ENCODE data around the gene TM9SF3.

TM9SF3 gene

DNA sequence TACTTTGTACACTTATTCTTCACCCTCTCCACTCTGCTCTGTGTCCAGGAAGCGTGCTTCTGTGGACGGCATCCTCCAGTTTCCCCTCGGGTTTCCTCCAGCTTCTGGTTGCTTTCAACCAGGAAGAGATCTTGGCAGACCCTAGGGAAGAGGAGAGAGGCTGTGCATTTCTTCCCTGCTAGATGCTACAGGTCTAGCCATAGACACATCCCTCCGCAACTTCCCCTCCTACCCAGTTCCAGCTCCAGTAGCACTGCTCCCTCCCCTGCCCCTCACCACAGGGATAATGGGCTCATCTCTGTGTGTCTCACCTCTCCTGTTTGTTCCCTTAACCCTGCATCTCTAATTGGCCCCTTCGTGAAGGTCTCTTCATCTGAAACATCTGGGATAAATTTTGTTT, 89.4 kb downstream of the TM9SF3 start:
- H3K36me3 ChIP-seq (ENCODE audit: control insufficient read depth, insufficient read depth, low read length) = no peaks in the 10 kb centered on the region
- peaks cover 2% of the 10 kb centered on the region for H3K4me1 ChIP-seq (ENCODE audit: control insufficient read depth, insufficient read depth, low read length)
- H3K4me3 ChIP-seq (ENCODE audit: low read length) = no peak overlapping the region
- no CpG with 5 or more reads among the region's 5 CpGs for WGBS (ENCODE audit: insufficient coverage, insufficient read length)
- H3K27me3 ChIP-seq (ENCODE audit: control insufficient read depth, insufficient read depth, low read length) = no peaks in the 10 kb centered on the region
- no peak overlapping the region for H3K27ac ChIP-seq (ENCODE audit: low read length)
- H3K9me3 ChIP-seq (ENCODE audit: control insufficient read depth, insufficient read depth, low read length) = no peaks in the 10 kb centered on the region
- DNase-seq (ENCODE audit: low read depth, low spot score) = no peak

DNA sequence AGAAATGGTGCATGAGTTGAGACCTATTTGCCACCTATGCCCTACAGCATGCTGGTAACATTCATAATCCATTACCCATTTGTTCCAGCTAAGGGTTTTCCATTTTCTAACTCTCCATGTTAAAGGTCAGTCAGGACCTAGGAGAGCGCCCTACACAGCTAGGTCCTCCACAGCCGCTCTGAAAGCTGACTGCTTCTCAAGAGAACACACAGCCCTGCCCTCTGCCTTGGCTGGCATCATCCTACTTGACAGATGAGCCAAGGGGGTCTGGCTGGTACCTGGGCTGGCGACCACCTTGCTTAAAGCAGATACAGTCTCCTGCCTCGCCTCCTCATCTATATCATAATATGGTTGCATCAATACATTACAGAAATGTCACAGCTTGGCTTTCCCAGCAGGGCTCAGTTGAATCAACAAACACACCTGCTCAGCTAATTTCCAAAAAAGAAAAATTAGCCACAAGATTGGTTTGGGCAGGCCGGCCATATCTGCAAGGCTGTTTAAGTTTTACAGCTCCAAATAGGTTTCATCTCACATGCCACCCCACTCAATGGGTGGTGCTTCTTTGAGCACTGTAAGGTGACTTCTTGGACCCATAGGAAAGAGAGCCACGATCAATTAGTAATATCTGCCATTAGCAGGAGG, 90.4 kb downstream of the TM9SF3 start:
- Histone ChIP-seq H3K4me3 (ENCODE audit: low read length) (no peak overlapping the region), H3K27ac (ENCODE audit: low read length) (no peak overlapping the region), H3K9me3 (ENCODE audit: control insufficient read depth, insufficient read depth, low read length) (no peaks in the 10 kb centered on the region), H3K36me3 (ENCODE audit: control insufficient read depth, insufficient read depth, low read length) (no peaks in the 10 kb centered on the region), H3K4me1 (ENCODE audit: control insufficient read depth, insufficient read depth, low read length) (peaks cover 2% of the 10 kb centered on the region), H3K27me3 (ENCODE audit: control insufficient read depth, insufficient read depth, low read length) (no peaks in the 10 kb centered on the region)
- no CpG with 5 or more reads among the region's 6 CpGs for WGBS (ENCODE audit: insufficient coverage, insufficient read length)
- no peak for DNase-seq (ENCODE audit: low read depth, low spot score)

DNA sequence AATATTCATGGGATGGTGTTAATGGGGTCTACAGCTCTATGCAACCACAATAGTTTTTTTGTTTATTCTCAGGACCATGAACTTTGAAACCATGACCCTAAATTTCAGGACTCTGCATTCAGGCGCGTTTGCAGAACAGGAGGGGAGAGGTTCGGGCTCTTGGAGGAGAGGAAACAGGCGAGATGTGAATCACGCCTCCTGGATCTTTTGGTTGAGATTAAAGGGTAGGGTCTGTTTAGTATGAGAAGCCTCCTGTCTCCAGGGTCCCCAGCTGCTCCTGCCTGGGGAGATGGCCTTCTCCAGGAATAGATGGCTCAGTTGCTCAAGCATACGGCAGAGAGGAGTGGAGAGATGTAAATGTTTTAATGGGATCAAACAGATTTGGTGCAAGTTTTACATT, 91.3 kb downstream of the TM9SF3 start:
- WGBS (ENCODE audit: insufficient coverage, insufficient read length) = no CpG with 5 or more reads among the region's 6 CpGs
- H3K4me3 ChIP-seq (ENCODE audit: low read length) = no peak overlapping the region
- H3K36me3 ChIP-seq (ENCODE audit: control insufficient read depth, insufficient read depth, low read length) = no peaks in the 10 kb centered on the region
- DNase-seq (ENCODE audit: low read depth, low spot score) = no peak
- no peaks in the 10 kb centered on the region for H3K27me3 ChIP-seq (ENCODE audit: control insufficient read depth, insufficient read depth, low read length)
- no peak overlapping the region for H3K27ac ChIP-seq (ENCODE audit: low read length)
- peaks cover 2% of the 10 kb centered on the region for H3K4me1 ChIP-seq (ENCODE audit: control insufficient read depth, insufficient read depth, low read length)
- H3K9me3 ChIP-seq (ENCODE audit: control insufficient read depth, insufficient read depth, low read length) = no peaks in the 10 kb centered on the region

DNA sequence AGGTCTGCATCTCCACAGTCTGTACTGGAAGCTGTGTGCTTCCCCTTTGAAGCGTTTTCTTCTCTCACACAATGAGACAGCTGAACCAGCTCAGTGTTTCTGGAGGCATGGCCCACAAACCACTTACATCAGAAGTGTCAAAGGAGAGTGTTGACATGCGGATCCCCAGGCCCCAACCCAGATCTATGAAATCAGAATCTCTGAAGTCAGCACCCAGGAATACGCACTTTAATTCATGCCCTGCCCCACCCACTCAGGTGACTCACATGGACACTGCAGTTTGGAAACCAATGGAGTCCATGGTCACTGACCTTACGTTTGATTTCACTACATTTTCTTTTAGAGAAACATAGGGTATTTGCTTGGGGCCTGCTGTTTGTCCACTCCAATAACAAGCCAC, 92.1 kb downstream of the TM9SF3 start:
- no peak overlapping the region for H3K4me3 ChIP-seq (ENCODE audit: low read length)
- H3K9me3 ChIP-seq (ENCODE audit: control insufficient read depth, insufficient read depth, low read length) = no peaks in the 10 kb centered on the region
- no peaks in the 10 kb centered on the region for H3K36me3 ChIP-seq (ENCODE audit: control insufficient read depth, insufficient read depth, low read length)
- H3K27ac ChIP-seq (ENCODE audit: low read length) = no peak overlapping the region
- H3K27me3 ChIP-seq (ENCODE audit: control insufficient read depth, insufficient read depth, low read length) = no peaks in the 10 kb centered on the region
- no CpG with 5 or more reads among the region's 4 CpGs for WGBS (ENCODE audit: insufficient coverage, insufficient read length)
- peaks cover 2% of the 10 kb centered on the region for H3K4me1 ChIP-seq (ENCODE audit: control insufficient read depth, insufficient read depth, low read length)
- DNase-seq (ENCODE audit: low read depth, low spot score) = no peak

DNA sequence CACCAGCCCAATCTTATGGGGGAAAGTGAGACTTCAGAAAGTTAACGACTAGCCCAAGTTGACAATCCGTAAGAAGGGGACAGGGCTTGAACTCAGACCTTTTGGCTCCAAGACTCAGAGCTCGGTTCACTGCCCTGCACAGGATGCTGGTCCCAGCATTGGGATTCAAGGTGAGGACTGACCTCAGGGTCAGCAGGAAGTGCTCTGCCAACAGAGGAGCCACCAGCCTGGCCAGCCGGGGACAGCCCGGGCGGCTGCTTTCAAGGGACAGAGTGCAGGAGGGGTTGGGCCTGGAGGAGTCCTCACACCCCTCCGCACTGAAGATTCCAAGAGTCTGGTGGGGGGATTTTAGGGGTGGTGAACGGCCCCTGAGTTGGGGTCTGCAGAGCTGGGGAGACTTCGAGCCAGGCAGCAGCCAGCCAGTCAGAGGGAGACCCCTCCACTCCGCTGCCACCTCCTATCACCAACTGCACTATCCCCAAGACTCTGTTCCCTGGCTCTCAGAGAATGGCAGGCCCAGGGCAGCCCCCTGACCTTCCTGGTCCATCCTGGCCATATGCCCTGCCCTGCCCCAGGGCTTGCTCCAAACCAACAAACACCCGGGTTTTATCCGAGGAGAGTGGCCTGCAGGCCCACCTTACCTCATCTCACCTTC, 92.8 kb downstream of the TM9SF3 start:
- Histone ChIP-seq H3K27me3 (ENCODE audit: control insufficient read depth, insufficient read depth, low read length) (no peaks in the 10 kb centered on the region), H3K36me3 (ENCODE audit: control insufficient read depth, insufficient read depth, low read length) (no peaks in the 10 kb centered on the region), H3K4me3 (ENCODE audit: low read length) (no peak overlapping the region), H3K9me3 (ENCODE audit: control insufficient read depth, insufficient read depth, low read length) (no peaks in the 10 kb centered on the region), H3K4me1 (ENCODE audit: control insufficient read depth, insufficient read depth, low read length) (peaks cover 2% of the 10 kb centered on the region), H3K27ac (ENCODE audit: low read length) (no peak overlapping the region)
- WGBS (ENCODE audit: insufficient coverage, insufficient read length) = no CpG with 5 or more reads among the region's 12 CpGs
- no peak for DNase-seq (ENCODE audit: low read depth, low spot score)

DNA sequence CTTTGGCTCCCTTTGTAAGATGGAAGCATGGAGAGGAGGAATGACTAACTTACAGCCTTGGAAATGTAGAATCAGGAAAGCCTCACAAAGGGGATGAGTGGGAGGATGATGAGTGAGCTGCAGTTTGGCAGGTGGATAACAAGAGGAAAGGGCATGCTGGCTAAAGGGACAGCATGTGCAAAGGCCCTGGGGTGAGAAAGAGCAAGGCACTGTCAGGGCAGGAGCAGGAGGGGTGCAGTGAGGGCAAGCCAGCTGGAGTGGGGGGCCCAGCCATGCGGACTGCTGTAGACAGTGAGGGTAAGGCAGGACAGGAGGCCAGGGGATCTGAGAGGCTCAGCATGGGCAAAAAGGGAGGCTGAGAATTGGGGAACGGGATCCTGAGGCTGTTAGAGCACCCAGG, 93.6 kb downstream of the TM9SF3 start:
- peaks cover 2% of the 10 kb centered on the region for H3K4me1 ChIP-seq (ENCODE audit: control insufficient read depth, insufficient read depth, low read length)
- H3K27me3 ChIP-seq (ENCODE audit: control insufficient read depth, insufficient read depth, low read length) = no peaks in the 10 kb centered on the region
- H3K27ac ChIP-seq (ENCODE audit: low read length) = no peak overlapping the region
- H3K36me3 ChIP-seq (ENCODE audit: control insufficient read depth, insufficient read depth, low read length) = no peaks in the 10 kb centered on the region
- H3K4me3 ChIP-seq (ENCODE audit: low read length) = no peak overlapping the region
- DNase-seq (ENCODE audit: low read depth, low spot score) = no peak
- no CpG with 5 or more reads among the region's 2 CpGs for WGBS (ENCODE audit: insufficient coverage, insufficient read length)
- no peaks in the 10 kb centered on the region for H3K9me3 ChIP-seq (ENCODE audit: control insufficient read depth, insufficient read depth, low read length)

DNA sequence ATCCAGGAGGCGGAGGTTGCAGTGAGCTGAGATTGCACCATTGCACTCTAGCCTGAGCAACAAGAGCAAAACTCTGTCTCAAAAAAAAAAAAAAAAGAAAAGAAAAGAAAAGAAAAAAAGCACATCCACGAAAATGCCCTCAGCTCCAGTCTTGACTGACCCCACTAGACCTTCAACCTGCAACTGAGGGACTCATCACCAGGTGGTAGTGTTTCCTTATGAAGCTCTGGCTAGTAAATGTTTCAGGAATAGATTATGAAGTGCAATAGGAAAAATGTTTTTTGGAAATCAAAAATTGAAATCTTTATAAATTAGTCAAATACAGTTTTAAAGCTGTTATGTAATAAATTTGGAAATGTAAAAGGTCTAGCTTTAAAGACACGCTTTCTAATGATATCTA, 95.5 kb downstream of the TM9SF3 start:
- Histone ChIP-seq H3K4me1 (ENCODE audit: control insufficient read depth, insufficient read depth, low read length) (peaks cover 2% of the 10 kb centered on the region; the same call in 1 of the 2 replicates), H3K9me3 (ENCODE audit: control insufficient read depth, insufficient read depth, low read length) (no peaks in the 10 kb centered on the region), H3K36me3 (ENCODE audit: control insufficient read depth, insufficient read depth, low read length) (no peaks in the 10 kb centered on the region), H3K27me3 (ENCODE audit: control insufficient read depth, insufficient read depth, low read length) (no peaks in the 10 kb centered on the region), H3K4me3 (ENCODE audit: low read length) (no peak overlapping the region), H3K27ac (ENCODE audit: low read length) (no peak overlapping the region)
- no peak for DNase-seq (ENCODE audit: low read depth, low spot score)
- WGBS (ENCODE audit: insufficient coverage, insufficient read length) = no CpG with 5 or more reads among the region's 3 CpGs

DNA sequence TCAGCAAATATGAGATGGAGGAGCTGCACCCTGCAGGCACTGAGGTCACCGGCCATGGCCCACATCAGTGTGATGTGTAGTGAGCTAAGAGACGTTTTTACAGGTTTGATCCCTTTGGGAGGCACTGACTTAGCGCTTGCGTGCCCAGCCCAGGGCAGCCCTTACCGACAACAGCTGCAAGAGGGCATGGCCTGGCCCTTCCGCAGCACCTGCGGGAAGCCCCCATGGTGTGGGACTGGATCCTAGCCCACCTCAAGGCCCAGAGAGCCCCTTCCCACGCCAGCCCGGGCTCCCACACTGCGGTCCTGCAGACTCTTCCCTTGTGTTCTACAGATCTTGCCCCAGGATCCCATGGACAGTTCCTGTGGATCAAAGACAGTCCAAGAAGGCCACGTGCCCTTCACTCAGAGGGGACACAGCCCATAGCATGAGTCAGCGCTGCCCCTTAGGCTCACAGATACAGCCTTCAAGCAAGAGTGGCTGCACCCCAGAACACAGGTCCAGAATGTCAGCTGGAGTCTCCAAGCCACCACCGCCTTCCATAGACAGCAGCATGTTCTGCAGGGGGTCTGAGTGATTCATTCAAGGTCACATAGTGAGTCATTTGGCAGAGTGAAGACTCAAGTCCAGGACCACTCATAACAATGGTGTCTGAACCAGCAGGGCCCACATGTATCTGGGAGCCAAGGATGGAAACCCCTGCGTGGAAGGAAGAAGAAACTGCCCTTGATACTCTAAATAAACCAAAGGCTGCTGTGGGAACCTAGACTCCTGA, 98.5 kb downstream of the TM9SF3 start:
- Histone ChIP-seq H3K4me3 (ENCODE audit: low read length) (no peak overlapping the region), H3K9me3 (ENCODE audit: control insufficient read depth, insufficient read depth, low read length) (no peaks in the 10 kb centered on the region), H3K27me3 (ENCODE audit: control insufficient read depth, insufficient read depth, low read length) (no peaks in the 10 kb centered on the region), H3K4me1 (ENCODE audit: control insufficient read depth, insufficient read depth, low read length) (no peaks in the 10 kb centered on the region), H3K36me3 (ENCODE audit: control insufficient read depth, insufficient read depth, low read length) (no peaks in the 10 kb centered on the region), H3K27ac (ENCODE audit: low read length) (no peak overlapping the region)
- WGBS (ENCODE audit: insufficient coverage, insufficient read length) = no CpG with 5 or more reads among the region's 14 CpGs
- no peak for DNase-seq (ENCODE audit: low read depth, low spot score)

DNA sequence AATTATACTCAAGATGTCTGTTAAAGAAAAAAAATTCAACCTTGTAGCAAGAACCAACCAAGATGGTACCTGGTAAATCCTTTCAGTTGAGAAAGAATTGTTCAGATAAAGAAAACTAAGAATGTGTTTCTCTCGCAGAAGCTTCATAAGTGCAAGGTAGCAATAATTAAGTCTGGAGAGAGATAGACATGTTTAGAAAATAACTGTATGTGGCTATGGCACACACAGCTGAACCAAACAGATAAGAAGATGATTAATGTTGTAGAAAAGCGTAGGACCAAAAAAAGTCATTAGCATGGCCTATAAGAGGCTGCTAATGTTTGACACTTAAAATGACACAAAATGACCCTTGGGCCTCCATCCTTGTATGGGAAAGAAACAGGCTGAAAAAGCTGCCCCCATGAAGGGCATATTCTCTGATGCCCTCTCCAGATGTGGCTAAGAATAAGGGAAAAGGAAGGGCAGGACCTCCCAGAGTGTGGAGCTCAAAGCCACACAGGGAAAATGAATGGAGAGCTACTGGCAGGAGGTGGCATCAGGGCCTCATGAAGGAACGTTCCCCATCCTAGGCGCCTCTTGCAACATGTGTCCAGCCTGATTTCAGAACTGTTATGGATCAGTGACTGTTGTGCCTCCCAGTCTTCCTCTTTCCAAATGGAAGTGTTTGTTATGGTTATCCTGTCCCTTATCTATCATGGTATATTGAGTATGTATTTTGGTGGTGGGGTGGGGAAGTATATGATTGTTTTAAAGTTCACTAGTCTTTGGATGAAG, 103.8 kb downstream of the TM9SF3 start:
- Histone ChIP-seq H3K4me1 (ENCODE audit: control insufficient read depth, insufficient read depth, low read length) (no peaks in the 10 kb centered on the region; the same call in 1 of the 2 replicates), H3K4me3 (ENCODE audit: low read length) (no peak overlapping the region), H3K9me3 (ENCODE audit: control insufficient read depth, insufficient read depth, low read length) (no peaks in the 10 kb centered on the region), H3K36me3 (ENCODE audit: control insufficient read depth, insufficient read depth, low read length) (no peaks in the 10 kb centered on the region), H3K27me3 (ENCODE audit: control insufficient read depth, insufficient read depth, low read length) (no peaks in the 10 kb centered on the region), H3K27ac (ENCODE audit: low read length) (no peak overlapping the region)
- DNase-seq (ENCODE audit: low read depth, low spot score) = no peak
- WGBS (ENCODE audit: insufficient coverage, insufficient read length) = no CpG with 5 or more reads among the region's 4 CpGs

DNA sequence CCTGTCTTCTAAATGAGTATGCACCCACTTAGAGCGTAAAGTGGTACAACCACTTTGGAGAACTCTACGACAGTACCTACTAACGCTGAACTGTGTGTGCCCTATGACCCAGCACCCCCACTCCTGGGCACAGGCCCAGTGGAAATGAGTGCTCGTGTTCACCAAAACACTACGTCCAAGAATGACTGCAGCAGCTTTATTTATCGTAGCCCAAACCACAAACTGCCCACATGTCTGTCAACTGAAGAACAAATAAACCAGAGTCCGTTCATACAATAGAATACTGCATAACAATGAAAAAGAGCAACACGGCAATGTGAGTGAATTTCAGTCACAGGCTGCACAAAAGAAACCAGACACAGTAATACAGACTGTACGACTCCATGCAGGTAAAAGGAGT, 108.5 kb downstream of the TM9SF3 start:
- H3K36me3 ChIP-seq (ENCODE audit: control insufficient read depth, insufficient read depth, low read length) = no peaks in the 10 kb centered on the region
- no peaks in the 10 kb centered on the region for H3K9me3 ChIP-seq (ENCODE audit: control insufficient read depth, insufficient read depth, low read length)
- H3K27me3 ChIP-seq (ENCODE audit: control insufficient read depth, insufficient read depth, low read length) = no peaks in the 10 kb centered on the region
- no peak for DNase-seq (ENCODE audit: low read depth, low spot score)
- WGBS (ENCODE audit: insufficient coverage, insufficient read length) = no CpG with 5 or more reads among the region's 9 CpGs
- H3K27ac ChIP-seq (ENCODE audit: low read length) = no peak overlapping the region
- no peaks in the 10 kb centered on the region; the same call in 1 of the 2 replicates for H3K4me1 ChIP-seq (ENCODE audit: control insufficient read depth, insufficient read depth, low read length)
- no peak overlapping the region for H3K4me3 ChIP-seq (ENCODE audit: low read length)

Measured in iPS DF 6.9 (cell line).